RWPE2 (cell line): ENCODE data around the gene CASP8.

ENCODE experiments used
- ATAC-seq: fragments of 200-7000 bp; cut with Tn5 transposase; 3 replicates; pipeline ENCODE4 v1.9.1; 2021; ENCODE audit warnings: low read depth
- DNase-seq: peaks from one replicate; pipeline ENCODE4 v3.0.0-alpha.2; 2020; ENCODE audit warnings: low spot score
- H3K27ac ChIP-seq: fragments of 450-650 bp; 2 replicates; pipeline ENCODE4 v1.5.1; 2017; ENCODE audit warnings: mild to moderate bottlenecking; ENCODE audit not compliant: poor library complexity, severe bottlenecking
- H3K27me3 ChIP-seq: fragments of 250-450 bp; sonication (Bioruptor Pico); 2 replicates; pipeline ENCODE4 v1.5.1; 2021; ENCODE audit warnings: mild to moderate bottlenecking, moderate library complexity; ENCODE audit not compliant: insufficient read depth, poor library complexity, severe bottlenecking
- H3K36me3 ChIP-seq: fragments of 250-450 bp; sonication (Bioruptor Pico); 2 replicates; pipeline ENCODE4 v1.5.1; 2020; ENCODE audit warnings: low read depth, mild to moderate bottlenecking, moderate library complexity
- H3K4me1 ChIP-seq: fragments of 250-450 bp; sonication (Bioruptor Pico); 2 replicates; pipeline ENCODE4 v1.5.1; 2021; ENCODE audit warnings: mild to moderate bottlenecking, moderate library complexity; ENCODE audit not compliant: insufficient read depth, poor library complexity, severe bottlenecking
- H3K4me3 ChIP-seq: fragments of 250-450 bp; sonication (Bioruptor Pico); 2 replicates; pipeline ENCODE4 v1.5.1; 2021; ENCODE audit warnings: mild to moderate bottlenecking, moderate library complexity; ENCODE audit not compliant: severe bottlenecking
- H3K9me3 ChIP-seq: fragments of 250-450 bp; sonication (Bioruptor Pico); 2 replicates; pipeline ENCODE4 v1.5.1; 2021; ENCODE audit warnings: mild to moderate bottlenecking, moderate library complexity; ENCODE audit not compliant: severe bottlenecking
- TF ChIP-seq, protein P1 (sequence below): fragments of 450-650 bp; IDR thresholded peaks from one replicate; pipeline ENCODE4 v1.5.1; 2017; ENCODE audit warnings: mild to moderate bottlenecking, moderate library complexity; ENCODE audit not compliant: poor library complexity, severe bottlenecking

CASP8 gene

DNA sequence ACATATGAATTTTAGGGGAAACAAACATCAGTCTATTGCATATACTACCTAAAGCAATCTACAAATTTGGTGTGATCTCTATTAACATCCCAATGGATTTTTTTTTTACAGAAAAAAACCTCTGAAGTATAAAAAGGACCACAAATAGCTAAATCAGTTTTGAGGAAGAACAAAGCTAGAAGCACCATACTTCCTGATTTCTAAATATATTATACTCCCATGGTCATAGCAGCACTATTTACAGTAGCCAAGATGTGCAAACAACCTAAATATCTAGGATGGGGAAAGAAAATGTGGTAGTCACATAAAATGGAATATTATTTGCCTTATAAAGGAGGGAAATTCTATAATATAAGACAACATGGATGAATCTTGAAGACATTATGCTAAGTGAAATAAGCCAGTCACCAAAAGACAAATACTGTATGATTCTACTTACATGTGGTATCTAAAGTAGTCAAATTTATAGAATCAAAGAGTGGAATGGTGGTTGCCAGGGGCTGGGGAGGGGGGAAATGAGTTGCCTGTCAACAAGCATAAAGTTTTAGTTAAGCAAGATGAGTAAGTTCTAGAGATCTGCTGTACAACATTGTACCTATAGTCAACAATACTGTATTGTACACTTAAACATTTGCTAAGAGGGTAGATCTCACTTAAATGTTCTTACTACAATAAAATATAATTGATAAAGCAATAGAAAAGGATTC, 17.6 kb upstream of the CASP8 start:
- TF ChIP-seq, protein P1, sequence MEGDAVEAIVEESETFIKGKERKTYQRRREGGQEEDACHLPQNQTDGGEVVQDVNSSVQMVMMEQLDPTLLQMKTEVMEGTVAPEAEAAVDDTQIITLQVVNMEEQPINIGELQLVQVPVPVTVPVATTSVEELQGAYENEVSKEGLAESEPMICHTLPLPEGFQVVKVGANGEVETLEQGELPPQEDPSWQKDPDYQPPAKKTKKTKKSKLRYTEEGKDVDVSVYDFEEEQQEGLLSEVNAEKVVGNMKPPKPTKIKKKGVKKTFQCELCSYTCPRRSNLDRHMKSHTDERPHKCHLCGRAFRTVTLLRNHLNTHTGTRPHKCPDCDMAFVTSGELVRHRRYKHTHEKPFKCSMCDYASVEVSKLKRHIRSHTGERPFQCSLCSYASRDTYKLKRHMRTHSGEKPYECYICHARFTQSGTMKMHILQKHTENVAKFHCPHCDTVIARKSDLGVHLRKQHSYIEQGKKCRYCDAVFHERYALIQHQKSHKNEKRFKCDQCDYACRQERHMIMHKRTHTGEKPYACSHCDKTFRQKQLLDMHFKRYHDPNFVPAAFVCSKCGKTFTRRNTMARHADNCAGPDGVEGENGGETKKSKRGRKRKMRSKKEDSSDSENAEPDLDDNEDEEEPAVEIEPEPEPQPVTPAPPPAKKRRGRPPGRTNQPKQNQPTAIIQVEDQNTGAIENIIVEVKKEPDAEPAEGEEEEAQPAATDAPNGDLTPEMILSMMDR = no peak
- H3K27ac ChIP-seq = no peak overlapping the region
- no peaks in the 10 kb centered on the region for H3K9me3 ChIP-seq
- no peaks in the 10 kb centered on the region for H3K27me3 ChIP-seq
- no peak overlapping the region for H3K4me3 ChIP-seq
- DNase-seq (no peak), ATAC-seq (no peak)
- H3K36me3 ChIP-seq = peaks cover 9% of the 10 kb centered on the region
- H3K4me1 ChIP-seq = no peaks in the 10 kb centered on the region

GRCh38 chr2:201244829-201245228, 15.5 kb upstream of the CASP8 start:
- H3K27me3 ChIP-seq = no peaks in the 10 kb centered on the region
- no peaks in the 10 kb centered on the region for H3K4me1 ChIP-seq
- H3K27ac ChIP-seq = no peak overlapping the region
- H3K4me3 ChIP-seq = no peak overlapping the region
- DNase-seq (no peak), ATAC-seq (no peak)
- TF ChIP-seq, protein P1 = no peak
- H3K9me3 ChIP-seq = no peaks in the 10 kb centered on the region
- peaks cover 9% of the 10 kb centered on the region for H3K36me3 ChIP-seq

GRCh38 chr2:201246280-201246679, 14.1 kb upstream of the CASP8 start:
- Histone ChIP-seq H3K36me3 (no peaks in the 10 kb centered on the region), H3K27ac (no peak overlapping the region), H3K27me3 (no peaks in the 10 kb centered on the region), H3K4me1 (no peaks in the 10 kb centered on the region), H3K4me3 (no peak overlapping the region), H3K9me3 (no peaks in the 10 kb centered on the region)
- DNase-seq (no peak), ATAC-seq (no peak)
- TF ChIP-seq, protein P1 = no peak

DNA sequence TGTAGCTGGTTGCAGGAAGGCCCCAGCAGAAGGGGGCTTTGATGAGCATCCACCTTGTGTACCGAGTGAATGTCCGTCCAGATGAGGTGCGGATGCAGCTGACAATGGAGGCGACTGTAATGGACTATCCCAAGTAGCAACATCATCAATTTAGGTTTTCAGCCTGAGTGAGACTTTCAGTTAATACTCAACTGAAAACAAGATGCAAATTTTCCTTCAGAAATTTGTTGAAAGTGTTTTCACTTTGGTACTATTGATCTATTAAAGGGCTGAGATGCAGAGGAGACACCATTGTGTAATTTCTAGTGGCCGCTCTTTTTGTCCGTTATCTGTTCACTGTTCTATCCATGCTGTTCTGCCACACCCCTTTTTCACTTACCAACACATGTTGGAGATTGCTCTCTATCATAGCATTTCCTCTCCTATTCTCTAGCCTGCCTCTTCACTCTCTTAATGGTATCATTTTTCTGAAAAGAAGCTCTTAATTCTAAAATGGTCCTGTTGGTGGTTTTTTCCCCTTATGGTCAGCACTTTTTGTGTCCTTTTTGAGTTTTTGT, 12.0 kb upstream of the CASP8 start:
- no peak for DNase-seq
- H3K27me3 ChIP-seq = no peaks in the 10 kb centered on the region
- TF ChIP-seq, protein P1 = no peak
- H3K4me3 ChIP-seq = no peak overlapping the region
- ATAC-seq = no peak
- no peaks in the 10 kb centered on the region for H3K9me3 ChIP-seq
- no peak overlapping the region for H3K27ac ChIP-seq
- no peaks in the 10 kb centered on the region for H3K4me1 ChIP-seq
- no peaks in the 10 kb centered on the region for H3K36me3 ChIP-seq

DNA sequence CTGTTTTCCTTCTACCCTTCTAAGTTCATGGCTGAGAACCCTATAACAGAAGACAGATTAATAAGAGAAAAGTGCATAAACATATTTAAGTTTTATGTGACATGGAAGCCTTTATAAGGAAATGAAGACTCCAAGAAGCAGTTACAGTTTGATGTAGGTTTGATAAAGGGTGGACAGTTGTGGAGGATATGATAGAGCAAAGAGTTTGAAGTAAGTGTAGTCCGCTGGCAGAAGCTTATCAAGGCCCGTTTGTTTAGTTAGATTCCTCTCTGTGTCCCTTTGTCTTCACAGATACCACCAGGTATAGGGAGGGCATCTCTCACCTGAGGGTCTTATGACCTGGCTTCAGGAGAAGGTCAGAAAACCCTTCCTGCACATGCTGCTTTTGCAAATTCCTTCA, 10.4 kb upstream of the CASP8 start:
- no peak overlapping the region for H3K4me3 ChIP-seq
- H3K36me3 ChIP-seq = no peaks in the 10 kb centered on the region
- TF ChIP-seq, protein P1 = no peak
- H3K9me3 ChIP-seq = no peaks in the 10 kb centered on the region
- no peak overlapping the region for H3K27ac ChIP-seq
- ATAC-seq (no peak), DNase-seq (no peak)
- no peaks in the 10 kb centered on the region for H3K27me3 ChIP-seq
- no peaks in the 10 kb centered on the region for H3K4me1 ChIP-seq
